Spleen (tissue), 7 donors: ENCODE results near the gene GSG1L.

Source experiments
- POLR2A ChIP-seq, 3 donors: fragments of 450-650 bp; IDR thresholded peaks; one replicate each; pipeline ENCODE4 v1.5.1; 2017; ENCODE audit warnings: antibody characterized with exemption in 3 of 3, mild to moderate bottlenecking in 1 of 3
- TF ChIP-seq, protein P1 (sequence below), 11 experiments: fragments of 200-600 bp in 7 of 11; fragments of 450-650 bp in 4 of 11; sonication (generic) in 4 of 11; IDR thresholded peaks in 8 of 11; conservative IDR thresholded peaks in 3 of 11; 1 replicate in 7 of 11; 2 replicates in 4 of 11; pipeline versions ENCODE4 v1.4.0 to v1.8.0; 2016 to 2021; ENCODE audit warnings: antibody characterized with exemption in 11 of 11, inconsistent platforms in 4 of 11, mild to moderate bottlenecking in 1 of 11
- donor health status: DM: no; HTN: no; CAD: no; lungs with moderate emphysema.
- donor health status: DM: no; HTN: no; CAD: no.
- donor health status: DM: no; HTN: no; CAD: no.

DNA sequence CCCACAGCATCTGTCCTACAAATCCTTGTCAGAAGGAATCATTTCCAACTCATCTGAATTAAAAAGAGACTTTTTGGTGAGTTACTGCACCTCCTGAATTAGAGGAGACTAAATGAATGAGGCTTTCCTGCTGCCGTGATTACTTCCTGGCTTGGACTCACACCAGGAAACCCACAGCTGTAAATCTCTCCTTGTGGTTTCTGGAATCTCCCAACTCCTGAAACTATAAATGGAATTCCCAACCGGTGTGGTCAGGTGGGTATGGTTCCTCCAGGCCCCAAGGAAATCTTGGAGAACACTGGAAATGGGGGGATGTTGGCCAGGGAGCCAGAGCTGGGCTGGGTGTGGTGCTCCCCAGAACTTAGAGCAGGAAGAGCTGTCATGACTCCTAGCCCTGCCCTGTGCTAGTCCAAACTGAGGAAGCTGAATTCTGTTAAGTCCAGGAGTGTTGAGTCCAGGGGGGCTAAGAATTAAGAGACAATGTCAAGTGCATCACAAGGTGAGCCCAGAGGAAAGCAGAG lies 216.4 kb downstream of the GSG1L start:
- TF ChIP-seq, protein P1, sequence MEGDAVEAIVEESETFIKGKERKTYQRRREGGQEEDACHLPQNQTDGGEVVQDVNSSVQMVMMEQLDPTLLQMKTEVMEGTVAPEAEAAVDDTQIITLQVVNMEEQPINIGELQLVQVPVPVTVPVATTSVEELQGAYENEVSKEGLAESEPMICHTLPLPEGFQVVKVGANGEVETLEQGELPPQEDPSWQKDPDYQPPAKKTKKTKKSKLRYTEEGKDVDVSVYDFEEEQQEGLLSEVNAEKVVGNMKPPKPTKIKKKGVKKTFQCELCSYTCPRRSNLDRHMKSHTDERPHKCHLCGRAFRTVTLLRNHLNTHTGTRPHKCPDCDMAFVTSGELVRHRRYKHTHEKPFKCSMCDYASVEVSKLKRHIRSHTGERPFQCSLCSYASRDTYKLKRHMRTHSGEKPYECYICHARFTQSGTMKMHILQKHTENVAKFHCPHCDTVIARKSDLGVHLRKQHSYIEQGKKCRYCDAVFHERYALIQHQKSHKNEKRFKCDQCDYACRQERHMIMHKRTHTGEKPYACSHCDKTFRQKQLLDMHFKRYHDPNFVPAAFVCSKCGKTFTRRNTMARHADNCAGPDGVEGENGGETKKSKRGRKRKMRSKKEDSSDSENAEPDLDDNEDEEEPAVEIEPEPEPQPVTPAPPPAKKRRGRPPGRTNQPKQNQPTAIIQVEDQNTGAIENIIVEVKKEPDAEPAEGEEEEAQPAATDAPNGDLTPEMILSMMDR (IDR thresholded peaks at IDR 0.05 in 8 of 11, conservative IDR thresholded peaks at IDR 0.05 in 3 of 11): no peak
- no peak for TF ChIP-seq POLR2A (IDR thresholded peaks at IDR 0.05)
